Measurements from ENCODE around the gene C10orf105.
A peak's percentile ranks its signal among the peaks of the same experiment; 100 is the strongest.

Gene C10orf105

DNA sequence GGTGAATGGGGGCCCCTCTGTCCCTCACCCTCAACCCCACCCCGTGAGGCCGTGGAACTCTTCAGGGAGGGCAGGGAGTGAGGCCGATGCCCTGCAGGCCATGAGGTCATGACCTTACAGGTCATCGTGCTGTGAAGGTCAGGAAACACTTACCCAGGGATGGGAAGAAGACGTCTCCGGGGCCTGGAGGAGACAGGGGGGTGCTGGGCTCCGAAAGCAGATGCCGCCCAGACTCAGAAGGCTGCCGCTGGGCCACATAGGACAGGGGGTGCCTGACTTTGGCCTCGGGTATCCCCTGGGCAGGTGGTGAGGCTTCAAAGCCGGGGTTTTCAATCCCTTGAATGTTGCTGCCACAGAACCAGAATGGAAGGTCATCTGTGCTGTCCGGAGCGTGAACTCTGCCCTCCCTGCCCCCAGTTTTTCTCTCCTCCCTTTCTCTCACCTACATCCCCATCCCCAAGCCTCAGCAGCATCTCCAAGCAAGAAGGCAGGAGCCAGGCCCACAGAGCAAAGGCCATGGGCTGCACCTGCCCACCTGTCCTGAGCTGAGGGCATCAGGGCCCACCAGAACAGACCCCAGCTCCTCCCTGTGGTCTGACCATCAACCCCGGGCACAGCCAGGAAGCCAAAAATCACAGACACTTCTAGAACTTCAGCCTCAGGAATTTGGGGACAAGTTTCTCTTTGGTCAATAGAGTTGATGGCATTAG, 32.1 kb upstream of the C10orf105 start:
- no peak for DNase-seq

- no peak for DNase-seq
Measured at GRCh38 chr10:71750986-71751385, 31.4 kb upstream of the C10orf105 start.

GRCh38 chr10:71750124-71750841, 30.7 kb upstream of the C10orf105 start:
- no peak for DNase-seq

DNA sequence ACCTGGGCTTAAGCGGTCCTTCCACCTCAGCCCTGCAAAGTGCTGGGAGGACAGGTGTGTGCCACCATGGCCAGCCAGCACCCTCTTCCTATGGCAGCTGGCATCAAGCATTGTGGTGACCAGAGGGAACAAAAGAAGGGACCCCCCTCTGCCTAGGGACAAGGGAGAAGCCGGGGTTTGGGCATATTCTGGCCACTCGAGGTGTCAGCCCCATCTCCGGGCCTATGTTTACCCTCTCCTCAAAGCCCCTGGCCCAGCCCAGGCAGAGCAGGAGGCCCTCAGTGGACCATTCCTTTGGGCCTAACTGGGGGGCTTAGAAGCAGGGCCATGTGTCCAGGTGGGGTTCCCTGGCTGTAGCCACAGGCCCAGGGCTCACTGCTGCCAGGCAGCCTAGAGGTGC, 29.8 kb upstream of the C10orf105 start:
- DNase-seq = no peak

- no peak for DNase-seq
Measured at GRCh38 chr10:71748671-71749191, 29.2 kb upstream of the C10orf105 start.

GRCh38 chr10:71747551-71748523, 28.3 kb upstream of the C10orf105 start:
- DNase-seq = no peak

- no peak for DNase-seq
Measured at GRCh38 chr10:71747039-71747531, 27.5 kb upstream of the C10orf105 start.

GRCh38 chr10:71746344-71747037, 26.9 kb upstream of the C10orf105 start:
- no peak for DNase-seq

DNA sequence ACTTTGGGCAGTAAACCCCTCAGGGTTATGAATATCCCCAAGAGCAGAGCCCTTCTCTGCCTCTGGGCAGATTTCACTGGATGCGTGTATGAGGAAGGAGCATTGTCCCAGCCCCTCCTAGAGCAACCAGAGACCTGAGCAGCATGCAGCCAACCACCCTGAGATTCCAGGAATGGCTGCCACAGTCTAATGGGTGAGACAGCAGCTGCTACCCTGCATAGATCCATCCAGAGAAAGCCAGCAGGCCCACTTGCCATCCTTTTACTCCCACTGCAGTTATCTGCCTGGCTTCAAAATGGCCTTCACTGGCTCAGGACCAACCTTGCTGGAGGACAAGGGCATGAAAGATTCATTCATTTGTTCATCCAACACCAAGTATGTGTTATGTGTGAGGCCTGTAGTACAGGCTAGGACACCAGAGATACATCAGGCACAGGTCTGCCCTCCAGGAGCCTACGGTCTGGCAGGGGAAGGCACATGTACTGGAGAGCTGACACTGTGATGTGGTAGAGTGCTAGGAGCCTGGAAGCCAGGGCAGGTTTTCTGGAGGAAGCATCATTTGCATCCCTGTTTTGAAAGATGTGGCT, 26.2 kb upstream of the C10orf105 start:
- DNase-seq = no peak

DNA sequence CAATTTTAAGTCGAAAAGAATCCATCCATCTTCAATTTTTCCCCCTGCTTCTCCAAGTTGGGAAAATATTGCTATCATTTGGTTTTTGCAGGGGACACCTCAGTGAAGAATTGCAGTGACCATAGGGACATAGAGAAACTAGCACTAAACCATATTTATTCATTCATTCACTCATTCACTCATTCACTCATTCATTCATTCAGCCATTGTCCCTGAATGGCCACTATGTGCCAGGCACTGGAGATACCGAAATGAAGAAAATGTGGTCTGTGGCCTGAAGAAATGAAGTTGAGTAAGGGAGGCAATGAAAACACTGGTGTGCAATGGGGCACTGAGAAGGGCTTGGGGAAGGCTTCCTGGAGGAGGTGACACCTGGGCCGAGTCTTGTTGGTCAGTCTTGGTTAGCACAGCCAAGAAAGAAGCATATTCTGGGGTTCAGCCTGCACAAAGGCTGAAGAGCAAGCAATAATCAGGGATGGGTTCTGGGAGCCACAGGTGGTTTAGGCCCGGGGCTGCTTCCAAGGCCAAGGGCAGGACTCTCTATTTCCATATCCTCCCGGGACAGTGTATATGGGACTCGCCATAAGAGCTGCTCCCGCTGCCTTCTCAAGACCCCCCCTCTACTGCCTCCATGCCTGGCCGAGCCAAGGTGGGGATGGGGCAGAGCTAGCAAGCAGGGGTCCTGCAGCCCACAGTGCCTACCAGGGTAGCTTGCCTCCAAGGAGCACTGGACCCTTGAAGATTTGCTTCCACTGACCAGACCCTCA, 25.5 kb upstream of the C10orf105 start:
- DNase-seq = no peak

- no peak for DNase-seq
Measured at GRCh38 chr10:71743866-71744265, 24.3 kb upstream of the C10orf105 start.

DNA sequence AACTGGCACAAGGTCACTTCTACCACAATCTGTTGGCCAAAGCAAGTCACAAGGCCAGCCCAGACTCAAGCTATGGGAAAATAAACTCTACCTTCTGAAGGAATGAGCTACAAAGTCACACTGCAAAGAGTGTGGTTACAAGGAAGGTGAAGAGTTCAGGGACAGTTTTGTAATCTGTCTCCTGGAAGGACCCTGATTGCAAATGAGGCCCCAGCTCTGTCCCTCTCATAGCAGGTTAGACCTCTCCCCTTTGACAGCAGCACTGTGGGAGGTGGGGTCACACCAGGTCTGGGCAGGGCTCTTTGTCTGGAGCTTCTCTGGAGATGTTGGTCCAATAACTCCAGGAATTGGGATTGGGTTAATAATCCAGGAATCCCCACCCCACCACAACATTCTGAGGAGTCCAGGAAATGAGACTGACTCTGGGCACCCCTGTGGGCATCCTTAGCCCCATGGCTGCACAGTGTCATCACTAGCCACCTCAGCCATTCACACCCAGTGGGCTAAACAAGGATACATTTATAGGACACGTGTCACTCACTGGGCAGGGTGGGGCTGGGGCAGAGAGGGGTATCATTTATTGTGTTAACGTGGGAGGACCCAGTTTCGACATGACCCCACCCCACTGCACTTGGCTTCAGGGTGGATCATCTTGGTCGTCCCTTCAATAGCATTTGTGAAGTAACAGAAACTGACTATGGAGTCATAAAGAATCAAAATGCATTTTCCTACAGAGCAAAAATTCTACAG, 23.7 kb upstream of the C10orf105 start:
- DNase-seq = no peak

DNA sequence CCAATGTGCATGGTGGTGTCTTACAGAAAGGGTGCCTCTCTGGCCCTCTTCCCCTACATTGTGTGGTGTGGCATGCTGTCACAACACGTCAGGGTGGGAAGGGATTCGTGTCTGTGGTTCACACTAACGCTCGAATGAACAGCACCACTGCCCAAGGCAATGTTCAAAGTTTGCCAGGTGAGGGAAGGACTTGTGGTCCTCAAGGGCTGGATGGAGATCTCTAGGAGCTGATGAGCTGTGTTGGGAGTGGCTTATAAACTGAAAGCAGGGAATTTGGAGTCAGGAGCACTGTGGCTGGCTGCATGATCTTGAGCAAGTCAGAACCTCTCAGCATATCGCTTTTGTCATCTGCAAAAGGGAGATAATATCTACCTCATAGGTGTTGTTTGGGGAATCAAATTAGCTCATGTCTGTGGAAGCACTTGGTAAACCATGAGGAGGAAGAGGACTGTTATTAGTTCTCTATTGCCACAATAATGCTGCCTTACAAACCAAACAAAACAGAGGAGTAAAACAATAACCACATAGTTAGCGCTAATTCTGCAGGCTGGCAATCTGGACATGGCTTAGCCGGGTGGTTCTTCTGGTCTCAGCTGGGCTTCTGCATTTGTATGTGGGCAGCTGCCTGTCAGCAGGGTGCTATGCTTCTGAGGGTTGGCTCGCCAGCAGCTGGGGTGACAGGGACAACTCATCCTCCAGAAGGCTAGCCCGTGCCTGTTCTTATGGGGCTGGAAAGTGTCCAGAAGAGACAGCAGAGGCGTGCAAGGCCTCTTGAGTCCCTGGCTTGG, 22.9 kb upstream of the C10orf105 start:
- peak in 1 of 2 experiments; percentile 58 for DNase-seq

- DNase-seq = no peak
Measured at GRCh38 chr10:71741671-71742070, 22.1 kb upstream of the C10orf105 start.

- no peak for DNase-seq
Measured at GRCh38 chr10:71741029-71741428, 21.5 kb upstream of the C10orf105 start.

DNA sequence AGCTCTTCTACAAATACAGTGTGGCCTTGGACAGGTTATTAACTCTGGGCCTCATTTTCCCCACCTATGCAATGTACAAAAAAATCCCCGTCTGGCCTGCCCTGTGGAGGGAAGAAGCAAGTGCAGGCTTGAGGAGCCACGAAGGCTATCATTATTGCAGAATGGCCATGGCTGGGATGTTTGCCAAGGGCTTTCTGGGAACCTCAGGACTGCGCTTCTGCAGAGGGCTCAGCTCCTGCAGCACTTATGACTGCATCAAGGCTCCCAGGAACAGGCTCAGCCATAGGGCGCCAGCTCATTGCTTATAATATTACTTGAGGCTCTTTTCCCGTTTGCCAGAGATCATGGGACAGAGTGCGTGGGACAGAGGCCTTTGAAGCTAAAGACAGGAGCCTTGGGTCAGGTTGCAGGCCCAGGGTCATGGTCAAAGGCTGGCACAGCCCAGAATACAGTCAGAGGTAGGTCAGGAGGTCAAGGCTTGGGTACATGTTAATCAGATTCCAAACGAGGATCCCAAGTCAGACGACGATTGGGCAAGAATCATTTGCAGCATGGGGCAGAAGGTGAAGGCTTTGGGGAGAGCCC, 20.6 kb upstream of the C10orf105 start:
- DNase-seq = peak in 1 of 2 experiments; percentile 10

GRCh38 chr10:71739358-71739900, 19.9 kb upstream of the C10orf105 start:
- DNase-seq = no peak

- DNase-seq = no peak
Measured at GRCh38 chr10:71737834-71738197, 18.2 kb upstream of the C10orf105 start.
